Measurements from ENCODE around the gene RAVER2.
"Not testable (repeated sequence)": the region's sequence is repeated elsewhere in the genome, so short reads cannot be mapped to it uniquely, and the experiment has no call there.

Gene RAVER2, protein sequence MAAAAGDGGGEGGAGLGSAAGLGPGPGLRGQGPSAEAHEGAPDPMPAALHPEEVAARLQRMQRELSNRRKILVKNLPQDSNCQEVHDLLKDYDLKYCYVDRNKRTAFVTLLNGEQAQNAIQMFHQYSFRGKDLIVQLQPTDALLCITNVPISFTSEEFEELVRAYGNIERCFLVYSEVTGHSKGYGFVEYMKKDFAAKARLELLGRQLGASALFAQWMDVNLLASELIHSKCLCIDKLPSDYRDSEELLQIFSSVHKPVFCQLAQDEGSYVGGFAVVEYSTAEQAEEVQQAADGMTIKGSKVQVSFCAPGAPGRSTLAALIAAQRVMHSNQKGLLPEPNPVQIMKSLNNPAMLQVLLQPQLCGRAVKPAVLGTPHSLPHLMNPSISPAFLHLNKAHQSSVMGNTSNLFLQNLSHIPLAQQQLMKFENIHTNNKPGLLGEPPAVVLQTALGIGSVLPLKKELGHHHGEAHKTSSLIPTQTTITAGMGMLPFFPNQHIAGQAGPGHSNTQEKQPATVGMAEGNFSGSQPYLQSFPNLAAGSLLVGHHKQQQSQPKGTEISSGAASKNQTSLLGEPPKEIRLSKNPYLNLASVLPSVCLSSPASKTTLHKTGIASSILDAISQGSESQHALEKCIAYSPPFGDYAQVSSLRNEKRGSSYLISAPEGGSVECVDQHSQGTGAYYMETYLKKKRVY

DNA sequence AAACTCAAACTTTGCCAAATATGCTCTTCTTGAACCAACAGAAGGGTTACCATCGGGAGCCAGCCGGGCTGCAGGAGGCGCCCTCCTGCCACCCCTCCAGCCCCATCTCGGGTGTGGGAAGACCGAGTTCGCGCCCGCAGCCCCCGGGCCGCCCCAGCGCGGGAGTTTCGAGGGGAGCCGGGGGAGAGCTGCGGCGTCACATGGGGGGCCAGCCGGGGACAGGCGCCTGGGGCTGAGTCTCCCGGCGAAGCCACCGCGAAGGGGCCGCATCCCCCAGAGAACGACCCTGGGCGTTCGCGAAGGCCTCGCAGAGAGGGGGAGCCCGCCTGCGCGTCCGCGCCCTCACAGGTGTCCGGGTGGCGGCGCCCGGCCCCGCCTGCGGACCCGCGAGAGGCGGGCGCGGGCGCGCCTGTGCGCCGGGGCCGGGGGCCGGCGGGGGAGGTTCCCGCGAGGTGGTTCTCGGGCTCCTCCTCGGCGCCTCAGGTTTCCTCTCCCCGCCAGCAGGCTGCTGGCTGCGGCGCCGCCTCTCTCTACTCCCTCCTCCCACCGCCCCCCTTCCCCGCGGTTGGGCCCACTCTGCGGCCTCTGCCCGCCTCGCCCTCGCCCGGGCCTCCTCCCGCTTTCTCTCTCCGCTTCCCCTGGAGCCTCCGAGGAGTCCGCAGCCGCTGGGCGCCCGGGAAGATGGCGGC, at the start of gene RAVER2:
Gene RAVER2, plus strand, starts transcription at position 584 of the 689 bp plus-strand sequence. Its CDS starts 98 bp downstream, at position 682.
- peak; percentile 91 for DNase-seq

DNA sequence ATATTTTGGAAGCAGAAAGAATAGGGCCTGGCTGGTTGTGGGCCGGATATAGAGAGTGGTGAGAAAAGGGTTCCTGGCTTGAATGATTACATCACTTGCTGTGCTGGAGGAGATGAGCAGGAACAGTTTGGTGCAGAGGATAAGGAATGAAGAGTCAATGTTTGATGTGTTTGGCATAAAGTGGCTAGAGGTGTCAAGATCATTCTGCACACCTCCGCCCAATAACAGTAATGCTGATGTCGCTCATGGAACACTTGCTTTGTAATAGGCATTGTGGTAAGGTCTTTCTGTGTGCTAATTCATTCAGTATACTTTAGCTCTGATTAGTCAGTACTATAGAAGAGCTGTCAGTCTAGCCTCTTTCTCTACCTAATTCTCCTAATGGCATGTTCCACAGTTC, 48.0 kb upstream of the RAVER2 start:
- DNase-seq, result no peak

- DNase-seq, result no peak
Observed at GRCh38 chr1:64699327-64699726, 45.5 kb upstream of the RAVER2 start.

DNA sequence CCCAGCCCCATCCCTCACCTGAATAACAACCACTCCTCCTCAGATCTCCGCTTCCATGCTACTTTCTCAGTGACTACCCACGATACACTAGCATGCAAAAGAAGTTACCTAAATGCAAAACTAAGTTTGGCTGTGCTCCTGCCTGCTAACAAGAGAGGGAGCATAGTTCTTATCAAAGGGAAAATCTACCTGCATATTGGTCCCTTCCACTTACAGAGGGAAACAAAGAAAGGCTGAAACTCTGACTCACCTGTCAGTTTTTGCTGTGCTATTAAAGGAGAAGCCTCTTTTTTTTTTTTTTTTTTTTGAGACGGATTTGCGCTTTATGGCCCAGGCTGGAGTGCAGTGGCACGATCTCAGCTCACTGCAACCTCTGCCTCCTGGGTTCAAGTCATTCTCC, 43.8 kb upstream of the RAVER2 start:
- DNase-seq, result no peak

DNA sequence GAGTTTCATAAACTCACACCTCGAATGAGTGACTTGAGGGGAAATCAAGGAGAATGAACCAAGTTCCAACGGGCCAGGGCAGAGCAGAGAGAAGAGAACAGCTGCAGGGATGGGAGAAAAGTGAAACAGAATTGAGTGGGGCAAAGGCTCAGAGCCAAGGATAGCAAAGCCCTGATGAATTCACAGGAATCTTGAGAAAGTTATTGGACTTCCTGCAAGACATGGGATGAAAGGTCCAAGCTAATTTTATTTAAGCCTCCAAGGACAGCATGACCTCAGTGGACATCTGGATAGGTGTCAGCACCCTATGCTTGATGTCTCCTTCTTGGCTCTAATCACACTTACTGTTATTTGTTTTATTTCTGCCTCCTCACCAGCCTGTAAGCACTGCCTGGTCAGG, 43.0 kb upstream of the RAVER2 start:
- no peak for DNase-seq

- not testable (repeated sequence) for DNase-seq
Observed at GRCh38 chr1:64702670-64703069, 42.2 kb upstream of the RAVER2 start.

DNA sequence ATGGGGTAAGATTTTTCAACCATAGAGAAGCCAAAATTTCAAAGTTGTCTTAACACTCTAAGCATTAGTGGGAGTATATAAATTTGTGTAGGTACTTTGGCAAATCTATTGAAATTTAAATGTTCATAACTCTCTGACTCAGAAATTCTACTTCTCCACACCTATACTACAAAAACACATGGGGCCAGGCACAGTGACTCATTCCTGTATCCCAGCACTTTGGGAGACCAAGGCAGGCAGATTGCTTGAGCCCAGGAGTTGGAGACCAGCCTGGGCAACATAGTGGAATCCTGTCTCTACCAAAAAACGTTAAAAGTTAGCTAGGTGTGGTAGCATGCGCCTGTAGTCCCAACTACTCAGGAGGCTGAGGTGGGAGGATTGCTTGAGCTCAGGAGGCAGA, 41.3 kb upstream of the RAVER2 start:
- DNase-seq, result no peak

DNA sequence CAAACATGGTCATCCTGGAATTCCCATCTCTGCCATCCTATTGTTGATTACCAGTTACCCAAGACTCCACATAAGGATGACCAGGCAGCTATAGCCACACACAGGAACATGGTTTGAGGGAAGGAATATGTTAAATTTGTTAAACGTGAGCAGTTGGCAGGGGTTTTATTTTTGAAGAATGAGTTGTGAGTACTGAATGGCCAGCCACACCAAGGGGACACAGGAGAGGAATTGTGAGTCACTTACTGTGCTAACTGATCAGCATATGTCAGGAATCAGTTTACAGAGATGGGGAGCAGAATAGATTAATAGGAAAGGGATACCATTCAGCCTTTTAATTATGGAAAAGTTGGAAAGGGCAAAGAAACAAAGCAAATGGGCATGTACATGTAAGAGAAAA, 39.3 kb upstream of the RAVER2 start:
- DNase-seq, result no peak

- DNase-seq, result no peak
Observed at GRCh38 chr1:64711266-64711665, 33.6 kb upstream of the RAVER2 start.

GRCh38 chr1:64712049-64712448, 32.8 kb upstream of the RAVER2 start:
- DNase-seq, result no peak

DNA sequence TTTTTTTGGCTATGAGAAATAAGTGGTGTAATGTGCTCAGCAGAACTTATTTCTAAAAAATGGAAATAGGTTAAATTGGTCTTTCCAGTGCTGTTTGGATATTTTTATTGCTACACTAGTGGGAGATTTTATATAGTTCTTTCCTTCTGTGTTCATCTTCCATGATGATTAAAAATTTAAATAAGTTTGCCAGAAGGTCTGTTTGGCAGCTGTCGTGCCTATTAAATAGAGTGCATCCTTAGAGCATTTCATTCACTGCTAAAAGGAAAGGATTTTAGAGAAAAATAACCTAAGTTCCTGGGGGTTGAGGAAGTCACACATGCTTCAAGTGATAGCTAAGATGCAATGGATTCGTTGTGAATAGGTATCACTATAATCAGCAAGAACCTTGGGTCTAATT, 29.7 kb upstream of the RAVER2 start:
- DNase-seq, result no peak

DNA sequence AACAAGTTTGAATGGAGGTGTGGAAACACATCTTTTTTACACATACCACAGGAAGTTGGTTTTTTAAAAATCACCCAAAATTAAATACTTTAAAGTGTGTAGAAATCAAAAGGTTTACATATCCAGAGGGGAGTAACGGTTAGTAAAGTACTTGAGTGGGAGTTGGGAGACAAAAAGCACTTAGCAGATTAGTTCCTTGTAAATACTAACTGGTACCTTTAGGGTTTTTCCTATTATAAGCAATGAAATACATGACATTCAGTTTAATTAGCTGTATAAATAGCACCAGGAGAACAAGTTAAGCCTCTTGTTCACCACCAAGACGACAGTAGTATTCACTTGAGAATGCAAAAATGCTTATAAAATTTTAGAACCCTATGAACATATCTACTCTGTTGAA, 23.7 kb upstream of the RAVER2 start:
- DNase-seq, result no peak

- DNase-seq, result no peak
Observed at GRCh38 chr1:64721576-64722145, 23.2 kb upstream of the RAVER2 start.

GRCh38 chr1:64727861-64728260, 17.0 kb upstream of the RAVER2 start:
- DNase-seq, result no peak

DNA sequence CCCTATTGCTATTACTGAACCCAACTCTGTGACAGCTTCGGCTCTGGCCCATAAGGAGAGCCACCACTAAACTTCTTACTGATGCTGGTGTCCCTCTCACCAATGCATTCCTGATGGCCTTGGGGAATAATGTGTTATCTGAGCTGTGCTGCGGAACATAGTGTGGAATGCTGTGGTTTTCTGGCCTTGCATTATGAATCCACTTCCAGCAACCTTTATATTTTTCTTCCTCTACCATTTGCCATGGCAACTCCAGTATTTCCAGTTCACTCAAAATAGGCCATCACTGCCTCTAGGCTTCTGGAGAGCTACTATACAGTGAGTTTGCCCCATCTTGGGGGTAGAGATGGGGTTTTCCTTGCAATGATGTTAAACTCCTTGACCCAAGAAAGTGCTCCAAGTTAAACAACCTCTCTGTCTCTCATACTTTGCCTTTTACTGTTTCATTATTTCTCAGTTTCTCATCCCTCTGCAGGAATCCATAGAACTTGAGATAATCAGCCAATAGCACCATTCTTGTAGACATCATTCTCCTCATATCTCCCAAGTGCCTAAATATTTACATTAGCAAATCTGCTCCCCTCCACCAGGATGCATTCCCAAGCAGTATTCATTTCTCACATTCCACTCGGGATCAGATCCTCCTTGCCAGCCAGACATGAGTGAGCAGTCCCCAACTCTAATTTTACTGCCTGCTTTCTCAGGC, 11.1 kb upstream of the RAVER2 start:
- no peak for DNase-seq

- DNase-seq, result no peak
Observed at GRCh38 chr1:64734287-64734652, 10.6 kb upstream of the RAVER2 start.

DNA sequence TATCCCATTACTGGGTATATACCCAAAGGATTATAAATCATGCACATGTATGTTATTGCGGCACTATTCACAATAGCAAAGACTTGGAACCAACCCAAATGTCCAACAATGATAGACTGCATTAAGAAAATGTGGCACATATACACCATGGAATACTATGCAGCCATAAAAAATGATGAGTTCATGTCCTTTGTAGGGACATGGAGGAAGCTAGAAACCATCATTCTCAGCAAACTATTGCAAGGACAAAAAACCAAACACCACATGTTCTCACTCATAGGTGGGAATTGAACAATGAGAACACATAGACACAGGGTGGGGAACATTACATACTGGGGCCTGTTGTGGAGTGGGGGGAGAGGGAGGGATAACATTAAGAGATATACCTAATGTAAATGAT, 4.2 kb upstream of the RAVER2 start:
- not testable (repeated sequence) for DNase-seq

DNA sequence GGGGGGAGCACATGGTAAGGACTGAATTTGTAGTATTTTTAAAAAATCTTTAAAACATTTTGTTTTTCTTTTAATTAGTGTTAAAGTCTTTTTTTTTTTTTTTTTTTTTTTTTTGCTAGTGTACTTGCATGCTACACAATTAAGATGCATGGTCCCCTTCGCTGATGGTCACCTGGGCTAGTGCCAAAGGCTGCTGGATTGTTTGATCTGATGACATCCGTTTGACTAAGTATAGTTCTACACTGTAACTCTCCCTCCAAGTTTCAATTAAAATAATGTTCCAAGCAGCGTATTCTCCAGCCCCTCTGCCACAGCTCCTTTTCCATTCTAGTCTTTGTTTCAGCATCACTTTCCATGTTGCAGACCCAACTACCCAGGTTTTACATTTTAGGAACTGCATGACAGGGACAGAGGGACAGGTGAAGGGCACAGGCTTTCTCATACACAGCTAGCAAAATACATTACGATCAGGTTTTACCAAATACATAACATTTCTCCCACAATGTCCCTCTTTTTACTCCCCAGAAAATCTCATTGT, 852 bp upstream of the RAVER2 start:
- DNase-seq, result peak; percentile 20

- DNase-seq, result peak; percentile 54
Observed at GRCh38 chr1:64745181-64745985, 508 bp downstream of the RAVER2 start.

DNA sequence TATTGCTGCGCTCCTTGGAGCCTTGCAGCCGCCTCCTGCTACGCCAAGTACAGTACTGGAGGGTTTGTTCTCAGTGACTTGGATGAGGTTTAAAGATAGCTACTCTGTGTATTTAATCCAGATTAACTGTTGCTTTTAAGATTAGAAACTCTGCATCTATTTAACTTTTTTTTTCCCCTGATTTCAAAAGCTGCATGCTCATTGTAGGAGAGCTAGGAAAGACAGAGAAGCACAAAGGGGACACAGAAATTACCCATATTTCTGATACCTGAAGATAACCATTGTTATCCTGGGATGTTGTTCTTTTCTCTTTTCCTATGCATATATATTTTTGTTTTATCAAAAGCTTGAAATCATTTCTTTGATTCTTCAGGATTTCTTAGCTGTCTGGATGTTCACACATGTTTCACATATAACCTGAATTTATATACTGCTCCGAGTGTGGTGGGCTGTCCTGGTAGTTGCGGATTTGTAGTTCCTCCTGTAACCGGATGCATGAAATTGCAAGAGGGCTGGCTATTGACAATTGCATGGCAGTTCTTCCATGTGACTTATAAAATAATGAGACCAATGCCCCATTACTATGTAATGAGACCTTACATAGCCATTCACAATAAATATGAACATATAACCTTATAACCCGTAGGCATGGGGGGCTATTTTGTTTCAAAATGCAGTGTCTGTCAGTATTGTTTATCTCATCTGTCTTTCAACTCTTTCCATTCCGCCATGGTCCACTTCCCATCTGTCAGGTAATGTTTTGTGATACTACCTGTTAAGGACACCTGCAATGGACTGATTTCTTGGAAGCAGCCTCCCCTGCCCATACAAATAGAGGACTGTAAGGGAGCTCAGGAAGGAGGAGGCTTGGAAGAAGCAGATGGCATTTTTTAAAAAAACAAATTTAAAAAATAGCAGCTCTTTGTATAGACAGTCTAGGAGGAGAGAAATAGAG, 1.4 kb downstream of the RAVER2 start:
- no peak for DNase-seq
